ENCODE measurements around the gene BARX2. TPM values are rescaled to one million over a fixed set of nuclear protein-coding genes. Genes with fewer than 3 reads are reported as not detected.

Gene BARX2
- total RNA-seq, 1 experiment from 2014 or later, result 6.9 TPM

- DNase-seq (ENCODE audit: low spot score), result no peak
Measured at GRCh38 chr11:129373489-129373953, 2.1 kb upstream of the BARX2 start.

GRCh38 chr11:129374081-129374992 lies 1.3 kb upstream of the BARX2 start:
- DNase-seq (ENCODE audit: low spot score), result peak; percentile 60

- peak; percentile 93 for DNase-seq (ENCODE audit: low spot score)
Measured at GRCh38 chr11:129374993-129375750, 476 bp upstream of the BARX2 start.

GRCh38 chr11:129376658-129377341 lies 1.2 kb downstream of the BARX2 start:
- no peak for DNase-seq (ENCODE audit: low spot score)

GRCh38 chr11:129377739-129378138 lies 2.1 kb downstream of the BARX2 start:
- peak; percentile 46 for DNase-seq (ENCODE audit: low spot score)

GRCh38 chr11:129380413-129380812 lies 4.8 kb downstream of the BARX2 start:
- no peak for DNase-seq (ENCODE audit: low spot score)

- no peak for DNase-seq (ENCODE audit: low spot score)
Measured at GRCh38 chr11:129382583-129382982, 6.9 kb downstream of the BARX2 start.

GRCh38 chr11:129383060-129383459 lies 7.4 kb downstream of the BARX2 start:
- no peak for DNase-seq (ENCODE audit: low spot score)

- DNase-seq (ENCODE audit: low spot score), result no peak
Measured at GRCh38 chr11:129383502-129383901, 7.9 kb downstream of the BARX2 start.

- no peak for DNase-seq (ENCODE audit: low spot score)
Measured at GRCh38 chr11:129384415-129384814, 8.8 kb downstream of the BARX2 start.

- no peak for DNase-seq (ENCODE audit: low spot score)
Measured at GRCh38 chr11:129385801-129386200, 10.2 kb downstream of the BARX2 start.

- peak; percentile 65 for DNase-seq (ENCODE audit: low spot score)
Measured at GRCh38 chr11:129386795-129387397, 11.2 kb downstream of the BARX2 start.

GRCh38 chr11:129387434-129387833 lies 11.8 kb downstream of the BARX2 start:
- DNase-seq (ENCODE audit: low spot score), result no peak

- no peak for DNase-seq (ENCODE audit: low spot score)
Measured at GRCh38 chr11:129388824-129389223, 13.2 kb downstream of the BARX2 start.

GRCh38 chr11:129390303-129390821 lies 14.7 kb downstream of the BARX2 start:
- DNase-seq (ENCODE audit: low spot score), result no peak

- no peak for DNase-seq (ENCODE audit: low spot score)
Measured at GRCh38 chr11:129391360-129391759, 15.7 kb downstream of the BARX2 start.

- no peak for DNase-seq (ENCODE audit: low spot score)
Measured at GRCh38 chr11:129391821-129392220, 16.2 kb downstream of the BARX2 start.

GRCh38 chr11:129392995-129393394 lies 17.3 kb downstream of the BARX2 start:
- no peak for DNase-seq (ENCODE audit: low spot score)

GRCh38 chr11:129394709-129395108 lies 19.1 kb downstream of the BARX2 start:
- no peak for DNase-seq (ENCODE audit: low spot score)

GRCh38 chr11:129395432-129395831 lies 19.8 kb downstream of the BARX2 start:
- no peak for DNase-seq (ENCODE audit: low spot score)

GRCh38 chr11:129395883-129396282 lies 20.2 kb downstream of the BARX2 start:
- no peak for DNase-seq (ENCODE audit: low spot score)
